Measurements from ENCODE around the gene MEIOB.
"Not testable (repeated sequence)": the region's sequence is repeated elsewhere in the genome, so short reads cannot be mapped to it uniquely, and the experiment has no call there.

Gene MEIOB, protein sequence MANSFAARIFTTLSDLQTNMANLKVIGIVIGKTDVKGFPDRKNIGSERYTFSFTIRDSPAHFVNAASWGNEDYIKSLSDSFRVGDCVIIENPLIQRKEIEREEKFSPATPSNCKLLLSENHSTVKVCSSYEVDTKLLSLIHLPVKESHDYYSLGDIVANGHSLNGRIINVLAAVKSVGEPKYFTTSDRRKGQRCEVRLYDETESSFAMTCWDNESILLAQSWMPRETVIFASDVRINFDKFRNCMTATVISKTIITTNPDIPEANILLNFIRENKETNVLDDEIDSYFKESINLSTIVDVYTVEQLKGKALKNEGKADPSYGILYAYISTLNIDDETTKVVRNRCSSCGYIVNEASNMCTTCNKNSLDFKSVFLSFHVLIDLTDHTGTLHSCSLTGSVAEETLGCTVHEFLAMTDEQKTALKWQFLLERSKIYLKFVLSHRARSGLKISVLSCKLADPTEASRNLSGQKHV

GRCh38 chr16:1871974-1872635, at the start of gene MEIOB:
TSS of gene MEIOB (minus strand) at chr16:1872164. CDS start at chr16:1868175, 3,989 bp downstream.
- peaks cover 19% of the 10 kb centered on the region for H3K27me3 ChIP-seq (ENCODE audit: control insufficient read depth, insufficient read depth, low read length)
- H3K36me3 ChIP-seq (ENCODE audit: control insufficient read depth, insufficient read depth, low read length), result no peaks in the 10 kb centered on the region
- no peaks in the 10 kb centered on the region for H3K4me1 ChIP-seq (ENCODE audit: control insufficient read depth, insufficient read depth, low read length)
- peak within 1 kb of the TSS; percentile 39 for H3K4me3 ChIP-seq (ENCODE audit: low read depth, low read length)
- H3K9ac ChIP-seq (ENCODE audit: low read depth, low read length), result no peak within 1 kb of the TSS
- no peaks in the 10 kb centered on the region for H3K9me3 ChIP-seq (ENCODE audit: control insufficient read depth, insufficient read depth, low read length)

GRCh38 chr16:1920727-1921171, 48.8 kb upstream of the MEIOB start:
- H3K4me1 ChIP-seq (ENCODE audit: control insufficient read depth, insufficient read depth, low read length), result peaks cover 8% of the 10 kb centered on the region
- H3K36me3 ChIP-seq (ENCODE audit: control insufficient read depth, insufficient read depth, low read length), result no peaks in the 10 kb centered on the region
- peaks cover 78% of the 10 kb centered on the region for H3K27me3 ChIP-seq (ENCODE audit: control insufficient read depth, insufficient read depth, low read length)
- H3K4me3 ChIP-seq (ENCODE audit: low read depth, low read length), result no peak overlapping the region
- no peak overlapping the region for H3K9ac ChIP-seq (ENCODE audit: low read depth, low read length)
- no peaks in the 10 kb centered on the region for H3K9me3 ChIP-seq (ENCODE audit: control insufficient read depth, insufficient read depth, low read length)

GRCh38 chr16:1920122-1920521, 48.2 kb upstream of the MEIOB start:
- H3K9me3 ChIP-seq (ENCODE audit: control insufficient read depth, insufficient read depth, low read length); H3K36me3 ChIP-seq (ENCODE audit: control insufficient read depth, insufficient read depth, low read length); H3K4me3 ChIP-seq (ENCODE audit: low read depth, low read length); H3K9ac ChIP-seq (ENCODE audit: low read depth, low read length); H3K4me1 ChIP-seq (ENCODE audit: control insufficient read depth, insufficient read depth, low read length): not testable (repeated sequence)
- H3K27me3 ChIP-seq (ENCODE audit: control insufficient read depth, insufficient read depth, low read length), result peaks cover 81% of the 10 kb centered on the region

- Histone ChIP-seq H3K4me1 (ENCODE audit: control insufficient read depth, insufficient read depth, low read length) (peaks cover 8% of the 10 kb centered on the region), H3K9ac (ENCODE audit: low read depth, low read length) (no peak overlapping the region), H3K27me3 (ENCODE audit: control insufficient read depth, insufficient read depth, low read length) (peaks cover 81% of the 10 kb centered on the region), H3K4me3 (ENCODE audit: low read depth, low read length) (peak overlapping the region; percentile 13), H3K36me3 (ENCODE audit: control insufficient read depth, insufficient read depth, low read length) (no peaks in the 10 kb centered on the region), H3K9me3 (ENCODE audit: control insufficient read depth, insufficient read depth, low read length) (no peaks in the 10 kb centered on the region)
Measured at GRCh38 chr16:1919327-1919998, 47.5 kb upstream of the MEIOB start.

- H3K36me3 ChIP-seq (ENCODE audit: control insufficient read depth, insufficient read depth, low read length), result no peaks in the 10 kb centered on the region
- H3K9me3 ChIP-seq (ENCODE audit: control insufficient read depth, insufficient read depth, low read length), result no peaks in the 10 kb centered on the region
- peak within 1 kb of the TSS; percentile 46 for H3K4me3 ChIP-seq (ENCODE audit: low read depth, low read length)
- H3K9ac ChIP-seq (ENCODE audit: low read depth, low read length), result no peak within 1 kb of the TSS
- peaks cover 74% of the 10 kb centered on the region for H3K27me3 ChIP-seq (ENCODE audit: control insufficient read depth, insufficient read depth, low read length)
- peaks cover 8% of the 10 kb centered on the region for H3K4me1 ChIP-seq (ENCODE audit: control insufficient read depth, insufficient read depth, low read length)
Measured at GRCh38 chr16:1918351-1919326, 46.7 kb upstream of the MEIOB start, which contains the start of gene HS3ST6. TSS of gene HS3ST6 (minus strand) at chr16:1918415. CDS start at chr16:1918323, 92 bp downstream.

DNA sequence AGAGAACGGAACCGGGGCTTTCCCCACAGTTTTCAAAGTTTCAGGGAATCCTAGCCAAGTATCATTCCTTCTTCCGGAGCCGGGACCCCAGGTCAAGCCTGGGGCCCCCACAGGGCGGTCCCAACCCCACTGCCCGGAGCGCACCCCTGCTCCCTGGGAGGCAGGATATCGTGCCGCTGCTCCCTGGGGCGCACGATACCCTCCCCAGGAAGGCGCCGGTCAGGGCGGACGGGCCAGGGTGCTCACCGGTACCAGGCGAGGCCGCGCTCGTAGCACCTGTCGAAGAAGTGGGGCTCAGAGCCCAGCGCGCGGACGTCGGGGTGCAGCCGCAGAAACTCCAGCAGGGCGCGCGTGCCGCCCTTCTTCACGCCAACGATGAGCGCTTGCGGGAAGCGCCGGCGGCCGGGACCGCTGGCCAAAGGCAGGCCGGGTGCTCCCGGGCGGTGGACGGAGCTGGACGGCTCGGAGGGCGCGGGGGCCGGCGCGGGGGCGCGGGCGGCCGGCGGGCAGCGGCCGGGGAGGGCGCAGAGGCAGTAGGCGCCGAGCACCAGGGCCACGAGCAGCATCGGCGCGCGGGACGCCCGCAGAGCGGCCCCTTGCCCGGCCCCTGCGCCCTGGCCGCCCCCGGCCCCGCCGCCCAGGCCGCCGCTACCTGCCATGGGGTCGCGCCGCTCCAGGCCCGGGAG, 45.8 kb upstream of the MEIOB start:
- H3K36me3 ChIP-seq (ENCODE audit: control insufficient read depth, insufficient read depth, low read length), result no peaks in the 10 kb centered on the region
- no peaks in the 10 kb centered on the region for H3K9me3 ChIP-seq (ENCODE audit: control insufficient read depth, insufficient read depth, low read length)
- peaks cover 8% of the 10 kb centered on the region for H3K4me1 ChIP-seq (ENCODE audit: control insufficient read depth, insufficient read depth, low read length)
- no peak overlapping the region for H3K9ac ChIP-seq (ENCODE audit: low read depth, low read length)
- H3K27me3 ChIP-seq (ENCODE audit: control insufficient read depth, insufficient read depth, low read length), result peaks cover 66% of the 10 kb centered on the region
- H3K4me3 ChIP-seq (ENCODE audit: low read depth, low read length), result peak overlapping the region; percentile 46

DNA sequence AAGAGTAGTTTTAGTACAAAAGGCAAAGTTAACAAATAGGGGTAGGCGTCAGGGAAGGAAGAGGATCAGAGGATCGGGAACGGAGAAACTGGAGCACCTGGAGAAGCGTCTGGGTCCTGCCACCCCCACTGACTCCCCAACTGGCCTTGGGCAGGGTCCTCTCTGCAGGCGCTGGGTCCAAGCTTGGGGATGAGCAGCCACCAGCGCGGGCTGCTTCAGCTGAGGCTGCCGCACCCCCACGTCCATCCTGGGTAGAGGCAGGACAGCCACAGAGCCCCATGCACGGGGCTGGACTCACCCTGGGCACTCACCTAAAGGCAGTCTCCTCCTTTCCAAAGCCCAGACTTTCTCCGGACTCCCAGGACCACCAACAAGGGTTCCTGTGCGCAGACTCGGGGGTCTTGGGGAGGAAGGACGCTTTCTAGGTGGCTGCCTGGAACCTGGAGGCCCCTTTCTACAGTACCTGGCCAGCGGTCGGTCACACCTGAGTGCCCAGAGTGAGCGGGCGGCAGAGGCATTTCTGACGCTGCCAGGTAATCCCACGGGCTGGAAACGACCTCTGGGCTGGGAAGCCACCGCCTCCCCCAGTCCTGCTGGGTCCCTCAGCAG, 45.2 kb upstream of the MEIOB start:
- Histone ChIP-seq H3K4me1 (ENCODE audit: control insufficient read depth, insufficient read depth, low read length) (peaks cover 8% of the 10 kb centered on the region), H3K27me3 (ENCODE audit: control insufficient read depth, insufficient read depth, low read length) (peaks cover 59% of the 10 kb centered on the region), H3K9me3 (ENCODE audit: control insufficient read depth, insufficient read depth, low read length) (no peaks in the 10 kb centered on the region), H3K9ac (ENCODE audit: low read depth, low read length) (no peak overlapping the region), H3K4me3 (ENCODE audit: low read depth, low read length) (peak overlapping the region; percentile 46), H3K36me3 (ENCODE audit: control insufficient read depth, insufficient read depth, low read length) (no peaks in the 10 kb centered on the region)

- no peaks in the 10 kb centered on the region for H3K9me3 ChIP-seq (ENCODE audit: control insufficient read depth, insufficient read depth, low read length)
- no peaks in the 10 kb centered on the region for H3K36me3 ChIP-seq (ENCODE audit: control insufficient read depth, insufficient read depth, low read length)
- H3K9ac ChIP-seq (ENCODE audit: low read depth, low read length), result no peak overlapping the region
- H3K27me3 ChIP-seq (ENCODE audit: control insufficient read depth, insufficient read depth, low read length), result peaks cover 59% of the 10 kb centered on the region
- peak overlapping the region; percentile 46 for H3K4me3 ChIP-seq (ENCODE audit: low read depth, low read length)
- peaks cover 8% of the 10 kb centered on the region for H3K4me1 ChIP-seq (ENCODE audit: control insufficient read depth, insufficient read depth, low read length)
Measured at GRCh38 chr16:1916640-1916990, 44.7 kb upstream of the MEIOB start.

GRCh38 chr16:1915732-1916639, 44.0 kb upstream of the MEIOB start:
- no peaks in the 10 kb centered on the region for H3K36me3 ChIP-seq (ENCODE audit: control insufficient read depth, insufficient read depth, low read length)
- H3K4me3 ChIP-seq (ENCODE audit: low read depth, low read length), result no peak overlapping the region
- H3K9ac ChIP-seq (ENCODE audit: low read depth, low read length), result no peak overlapping the region
- no peaks in the 10 kb centered on the region for H3K9me3 ChIP-seq (ENCODE audit: control insufficient read depth, insufficient read depth, low read length)
- peaks cover 5% of the 10 kb centered on the region for H3K4me1 ChIP-seq (ENCODE audit: control insufficient read depth, insufficient read depth, low read length)
- peaks cover 53% of the 10 kb centered on the region for H3K27me3 ChIP-seq (ENCODE audit: control insufficient read depth, insufficient read depth, low read length)

Data from iPS-15b (cell line).